ENCODE measurements around the gene ABL1. TPM values are rescaled to one million over a fixed set of nuclear protein-coding genes. Genes with fewer than 3 reads are reported as not detected.
A peak's percentile ranks its signal among the peaks of the same experiment; 100 is the strongest.

The ABL1 gene
- total RNA-seq, 1 donor from 2014 or later: 31.5 TPM

- DNase-seq: no peak
- peak; percentile 28 for ATAC-seq (ENCODE audit: poor library complexity)
- intact Hi-C loops (cut with DNase I): no loop called here
These were observed 60.6 kb downstream of the ABL1 start for GRCh38 chr9:130895481-130896232.

GRCh38 chr9:130896233-130897014 is 61.4 kb downstream of the ABL1 start, which contains the start of gene QRFP:
Gene QRFP (minus strand): TSS chr9:130896812. CDS start chr9:130893838, 2,974 bp downstream.
- intact Hi-C loops (cut with DNase I): no loop called here
- no peak for DNase-seq
- ATAC-seq (ENCODE audit: poor library complexity): no peak

- intact Hi-C loops (cut with DNase I): no loop called here
- DNase-seq (no peak), ATAC-seq (ENCODE audit: poor library complexity) (no peak)
These were observed 62.2 kb downstream of the ABL1 start for GRCh38 chr9:130897105-130897751.

GRCh38 chr9:130897848-130898551 is 62.9 kb downstream of the ABL1 start:
- no peak for ATAC-seq (ENCODE audit: poor library complexity)
- intact Hi-C loops (cut with DNase I): no loop called here
- no peak for DNase-seq

DNA sequence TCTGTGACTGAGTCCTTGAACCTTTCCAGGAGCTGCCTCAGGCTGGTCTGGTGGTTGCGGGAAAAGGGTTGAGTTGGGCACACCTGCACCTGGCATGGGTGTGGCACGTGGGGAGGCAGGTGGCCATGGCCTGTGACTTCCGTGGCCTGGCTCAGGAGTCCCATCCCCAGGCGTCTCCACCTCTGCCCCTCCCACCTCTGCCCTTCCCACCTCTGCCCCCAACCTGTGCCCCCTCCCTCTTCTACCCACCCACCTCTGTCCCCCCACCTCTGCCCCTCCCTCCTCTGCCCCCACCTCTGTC is 63.4 kb downstream of the ABL1 start:
- no peak for ATAC-seq (ENCODE audit: poor library complexity)
- no peak for DNase-seq
- intact Hi-C loops (cut with DNase I): no loop called here

DNA sequence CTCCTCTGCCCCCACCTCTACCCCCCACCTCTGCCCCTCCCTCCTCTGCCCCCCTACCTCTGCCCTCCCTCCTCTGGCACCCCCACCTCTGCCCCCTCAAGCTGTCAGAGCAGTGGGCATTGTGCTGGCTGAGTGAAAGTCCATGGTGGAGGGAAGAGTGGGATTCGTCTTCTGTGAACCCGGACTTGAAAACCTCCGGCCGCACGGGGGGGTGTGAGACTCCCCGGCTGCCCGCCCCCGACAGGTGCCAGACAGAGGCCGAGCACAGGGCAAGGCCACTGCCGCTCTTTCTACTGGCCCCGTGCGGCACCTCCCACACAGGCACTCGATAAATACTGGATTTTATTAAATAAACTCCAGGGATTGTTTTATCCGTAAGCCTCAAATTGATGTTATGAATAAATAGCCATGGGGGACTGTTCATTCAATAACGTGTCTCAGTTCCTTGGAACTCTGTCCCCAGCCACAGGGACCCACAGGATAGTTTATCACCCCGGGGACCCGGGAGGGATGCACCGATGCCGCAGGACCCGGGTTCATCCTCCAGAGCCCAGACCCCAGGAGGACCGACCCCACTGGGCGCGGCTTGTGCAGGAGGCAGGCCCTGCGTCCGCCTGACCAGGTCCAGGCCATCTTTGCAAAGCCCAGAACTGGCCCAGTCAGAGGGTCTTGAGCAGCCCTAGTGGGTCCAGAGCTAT is 64.1 kb downstream of the ABL1 start:
- intact Hi-C loops (cut with DNase I): no loop called here
- no peak for DNase-seq
- no peak for ATAC-seq (ENCODE audit: poor library complexity)

DNA sequence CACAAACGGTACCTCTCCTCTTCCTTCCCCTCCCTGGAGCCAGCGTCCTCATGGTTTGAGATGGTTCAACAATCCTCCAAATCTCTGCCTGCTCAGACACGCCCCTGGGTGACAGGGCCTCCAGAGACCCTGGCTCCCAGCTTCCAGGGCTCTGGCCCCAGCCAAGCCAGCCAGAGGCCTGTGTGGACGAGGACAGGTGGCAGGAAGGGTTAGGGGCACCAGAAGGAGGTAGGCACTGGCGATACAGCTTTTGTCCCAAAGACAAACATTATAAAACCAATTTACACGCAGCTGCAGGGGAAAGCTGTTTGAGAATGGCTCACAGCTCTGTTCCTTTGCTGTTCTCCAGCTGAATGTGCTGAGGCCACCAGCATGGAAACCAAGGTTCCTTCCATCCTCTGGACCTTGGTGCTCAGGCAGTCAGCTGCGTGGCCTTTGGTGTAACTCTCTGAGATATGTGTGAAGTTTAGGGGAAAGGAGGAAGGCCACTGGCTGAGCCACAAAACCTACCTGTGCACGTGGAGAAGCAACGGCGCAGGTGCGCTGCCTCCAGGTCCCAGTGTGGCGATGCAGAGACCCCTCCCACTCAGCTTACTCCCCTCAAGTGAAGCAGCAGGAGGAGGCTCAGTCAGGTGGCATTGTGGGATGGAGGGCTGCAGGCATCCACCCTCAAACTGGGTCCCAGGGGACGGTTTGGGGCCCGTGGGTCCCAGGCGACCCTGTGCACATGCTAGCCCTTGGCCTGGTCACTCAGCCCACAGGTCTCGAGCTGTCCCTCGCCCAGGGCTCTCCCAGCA is 65.8 kb downstream of the ABL1 start:
- no peak for ATAC-seq (ENCODE audit: poor library complexity)
- intact Hi-C loops (cut with DNase I): no loop called here
- no peak for DNase-seq

GRCh38 chr9:130901498-130902203 is 66.6 kb downstream of the ABL1 start:
- ATAC-seq (ENCODE audit: poor library complexity): no peak
- intact Hi-C loops (cut with DNase I): no loop called here
- no peak for DNase-seq

- intact Hi-C loops (cut with DNase I): no loop called here
- DNase-seq: no peak
- ATAC-seq (ENCODE audit: poor library complexity): no peak
These were observed 67.4 kb downstream of the ABL1 start for GRCh38 chr9:130902204-130903185.

DNA sequence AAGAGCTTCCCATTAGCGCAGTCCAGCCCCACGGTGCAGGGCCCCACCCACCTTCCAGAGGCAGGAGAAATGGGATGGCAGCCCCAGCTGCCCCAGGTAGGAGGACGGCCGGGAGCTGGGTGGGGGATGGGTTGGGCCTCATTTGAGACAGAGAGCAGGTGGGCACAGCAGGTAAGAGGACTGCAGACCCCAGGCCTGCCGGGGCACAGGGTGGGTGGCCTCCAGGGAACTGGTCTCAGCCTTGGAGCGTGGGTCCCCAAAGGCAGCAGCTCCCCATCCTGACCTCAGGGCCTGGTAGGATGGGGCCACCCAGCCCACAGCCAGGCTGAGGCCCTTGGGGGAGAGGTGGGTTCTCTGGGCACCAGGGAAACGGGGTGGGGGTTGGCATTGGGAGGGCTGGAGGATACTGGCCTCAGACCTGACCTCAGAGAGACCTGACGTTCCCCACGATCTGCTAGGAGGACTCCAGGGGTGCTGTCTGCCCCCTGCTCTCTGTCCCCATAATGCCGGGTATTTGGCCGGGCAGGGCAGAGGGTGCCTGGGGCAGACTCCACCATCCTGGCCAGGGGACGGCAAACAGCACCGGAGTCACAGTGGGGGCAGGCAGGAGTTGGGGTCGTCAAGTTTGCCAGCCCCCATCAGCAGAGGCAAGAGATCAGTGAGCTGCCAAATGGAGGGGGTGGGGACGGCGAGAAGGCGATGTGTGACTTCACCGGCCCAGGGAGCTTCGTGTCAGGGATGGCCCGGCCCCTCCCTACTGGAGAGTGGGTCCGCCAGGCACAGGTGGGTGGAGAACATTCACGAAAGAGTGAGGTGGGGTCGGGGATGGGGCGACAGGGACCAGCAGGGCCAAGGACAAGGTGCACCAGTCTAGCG is 68.4 kb downstream of the ABL1 start:
- intact Hi-C loops (cut with DNase I): no loop called here
- DNase-seq: no peak
- ATAC-seq (ENCODE audit: poor library complexity): no peak

DNA sequence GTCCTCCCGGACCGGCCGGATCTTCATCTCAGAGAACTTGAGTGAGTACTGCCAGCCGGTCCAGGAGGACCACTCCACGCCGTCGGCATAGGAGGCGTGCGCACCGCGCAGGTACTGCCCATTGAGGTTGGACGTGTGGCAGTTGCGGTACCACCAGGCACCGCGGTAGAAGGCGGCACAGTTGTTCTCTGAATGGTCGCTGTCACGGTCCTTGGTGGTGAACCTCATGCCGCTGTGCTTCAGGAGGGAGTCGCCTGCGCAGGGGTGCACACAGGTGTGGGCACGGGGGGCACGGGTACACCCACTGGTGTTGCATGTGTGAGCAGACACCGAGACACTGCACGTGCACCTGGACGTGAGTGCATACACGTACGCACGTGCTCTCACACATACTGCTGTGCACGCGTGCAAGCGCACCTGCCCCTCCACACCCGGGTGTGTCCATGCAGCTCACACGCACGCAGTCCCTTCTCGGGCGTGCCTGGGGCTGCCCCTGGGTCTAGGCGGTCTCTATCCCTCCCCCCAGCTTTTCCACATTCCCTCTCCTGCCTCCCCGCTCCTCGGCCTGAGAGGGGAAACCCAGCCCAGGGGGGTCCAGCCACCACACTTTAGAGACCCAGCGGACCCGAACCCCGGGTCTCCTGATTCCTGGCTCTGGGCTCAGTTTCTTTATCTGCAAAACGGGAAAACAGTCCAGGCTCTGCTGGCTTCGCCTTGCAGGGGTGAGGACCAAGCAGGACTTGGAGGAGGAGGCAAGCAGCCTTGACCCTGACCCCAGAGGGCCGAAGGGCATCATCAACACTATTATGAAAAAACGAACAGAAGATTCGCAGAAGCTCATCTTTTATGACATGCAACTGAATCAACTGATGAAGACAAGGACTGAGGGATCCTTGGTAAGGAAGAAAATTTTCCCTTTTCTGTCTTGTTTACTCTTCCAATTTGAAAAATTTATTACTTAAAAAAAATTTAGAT is 69.3 kb downstream of the ABL1 start:
- ATAC-seq (ENCODE audit: poor library complexity) (no peak), DNase-seq (no peak)
- intact Hi-C loops (cut with DNase I): no loop called here

GRCh38 chr9:130905125-130905901 is 70.3 kb downstream of the ABL1 start:
- intact Hi-C loops (cut with DNase I): no loop called here
- no peak for ATAC-seq (ENCODE audit: poor library complexity)

DNA sequence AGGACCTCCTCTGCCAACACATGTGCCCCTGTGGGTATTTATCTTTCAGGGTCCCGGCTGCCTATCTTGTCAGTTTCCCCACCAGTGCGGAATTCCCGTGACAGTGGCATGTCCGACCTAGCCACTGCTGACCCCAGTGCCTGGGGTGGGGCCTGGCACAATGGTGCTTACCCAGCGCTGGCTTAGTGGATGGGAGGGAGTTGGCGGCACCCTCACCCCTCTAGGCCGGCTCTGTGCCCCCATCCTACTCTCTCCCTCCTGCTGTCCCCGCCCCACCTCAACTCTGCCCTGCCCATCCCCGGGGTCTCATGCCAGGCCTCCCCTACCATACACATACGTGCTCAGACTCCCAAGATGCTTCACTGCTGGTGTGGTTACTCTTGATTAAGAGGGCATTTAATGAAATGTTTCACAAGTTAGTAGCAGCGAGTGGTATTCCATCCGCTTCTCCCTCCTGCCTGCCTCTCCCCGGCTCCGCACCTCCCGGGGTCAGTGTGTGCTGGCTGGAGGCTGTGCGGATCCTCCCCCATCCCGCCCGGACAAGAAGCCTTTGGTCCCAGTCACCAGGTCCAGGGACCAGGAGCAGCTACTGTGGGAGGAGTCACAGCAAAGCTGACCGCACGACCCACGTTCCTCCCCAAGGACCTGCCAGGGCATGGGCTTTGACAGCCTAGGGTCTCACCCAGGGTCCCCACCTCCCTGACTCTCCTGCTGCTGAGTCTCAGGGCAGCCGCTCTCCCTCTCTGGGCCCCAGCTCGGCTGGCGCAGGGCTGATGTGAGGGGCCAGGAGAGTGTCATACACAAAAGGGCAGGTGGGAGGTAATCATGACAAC is 71.1 kb downstream of the ABL1 start:
- intact Hi-C loops (cut with DNase I): no loop called here
- DNase-seq (no peak), ATAC-seq (ENCODE audit: poor library complexity) (no peak)

More at GRCh38 chr9:130905125-130905901, 70.3 kb downstream of the ABL1 start:
- DNase-seq: no peak

Measured in Right ventricle myocardium superior (tissue), 1 donor.